Measurements from ENCODE around the gene PLEKHA1. TPM values are rescaled to one million over a fixed set of nuclear protein-coding genes. Genes with fewer than 3 reads are reported as not detected.

PLEKHA1 gene
- total RNA-seq, 1 donor from 2014 or later = 40.2 TPM

DNA sequence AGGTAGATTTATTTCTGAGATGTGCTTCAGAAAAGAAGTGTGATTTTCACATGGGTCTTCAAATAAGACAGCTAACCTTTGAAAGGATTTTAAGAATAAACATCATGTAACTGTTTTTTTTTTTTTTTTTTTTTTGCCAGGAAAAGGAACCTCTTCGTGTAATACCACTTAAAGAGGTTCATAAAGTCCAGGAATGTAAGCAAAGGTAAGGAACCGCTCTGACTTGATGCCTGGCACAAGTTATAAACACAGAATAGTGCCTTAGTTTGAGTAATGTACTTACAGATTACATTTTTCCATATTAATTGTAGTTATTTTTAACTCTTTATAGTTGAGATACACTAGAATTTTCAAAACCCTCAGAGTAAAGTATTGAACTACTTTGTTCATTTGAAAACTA is 49.6 kb downstream of the PLEKHA1 start:
- DNase-seq = no peak

DNA sequence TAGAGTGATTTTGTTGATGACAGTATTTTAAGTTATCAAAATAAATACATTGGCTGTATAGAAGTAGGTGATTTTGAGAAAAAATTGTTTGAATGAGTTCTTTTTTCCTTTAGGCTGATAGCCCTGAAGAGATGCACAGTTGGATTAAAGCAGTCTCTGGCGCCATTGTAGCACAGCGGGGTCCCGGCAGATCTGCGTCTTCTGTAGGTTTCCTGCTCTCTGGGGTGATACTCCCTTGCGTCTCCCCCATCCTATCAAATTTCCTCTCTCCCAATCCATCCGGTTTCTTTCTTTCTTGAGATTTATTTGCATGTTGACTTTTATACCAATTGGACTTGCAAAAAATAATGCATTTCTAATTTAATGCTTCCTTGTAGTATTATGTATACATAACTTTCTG is 52.3 kb downstream of the PLEKHA1 start:
- no peak for DNase-seq

DNA sequence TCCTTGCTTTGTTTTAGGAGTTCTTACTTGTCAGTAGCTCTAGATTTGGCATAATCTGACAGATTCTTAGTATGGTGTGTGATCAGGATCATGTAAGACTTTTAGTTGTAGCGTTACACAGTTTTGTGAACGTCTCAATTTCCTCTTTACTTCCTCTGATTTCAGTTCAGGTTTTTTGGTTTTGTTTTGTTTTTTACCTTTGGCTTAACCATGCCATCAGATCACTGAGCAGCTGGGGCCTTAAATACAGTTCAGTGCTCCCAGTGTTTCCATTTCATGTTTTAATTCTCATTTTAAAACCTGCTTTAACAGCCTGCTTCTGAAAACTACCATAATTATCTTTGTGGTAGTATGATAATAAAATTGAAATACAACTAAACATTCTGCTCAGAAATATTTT is 52.8 kb downstream of the PLEKHA1 start:
- no peak for DNase-seq

DNA sequence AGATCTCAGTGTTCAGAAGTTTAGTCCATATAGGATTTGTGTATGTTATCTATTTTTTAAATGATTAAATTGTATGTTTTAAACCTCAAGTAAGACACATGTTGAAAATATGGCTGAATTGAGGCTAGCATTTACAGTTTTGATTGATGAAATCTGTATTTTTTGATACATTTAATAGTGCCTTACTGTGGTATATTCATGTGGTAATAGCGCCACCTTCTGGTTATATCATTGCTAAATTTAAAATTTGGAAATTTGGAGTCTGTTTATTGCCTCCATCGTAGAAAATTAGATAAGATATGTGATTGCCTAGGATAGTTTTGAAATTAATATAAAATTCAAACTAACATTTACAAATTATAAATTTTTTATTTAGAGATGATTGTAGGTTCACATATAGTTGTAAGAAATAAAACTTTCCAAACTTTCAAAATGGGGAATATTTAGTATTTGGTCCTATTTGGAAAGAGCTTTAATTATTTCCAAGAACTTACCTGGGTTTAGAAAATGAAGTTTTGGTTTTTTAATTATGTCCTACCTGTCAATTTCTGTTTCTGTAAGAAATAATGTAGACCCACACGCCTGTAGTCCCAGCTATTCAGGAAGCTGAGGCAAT is 60.8 kb downstream of the PLEKHA1 start:
- DNase-seq = peak; percentile 37

DNA sequence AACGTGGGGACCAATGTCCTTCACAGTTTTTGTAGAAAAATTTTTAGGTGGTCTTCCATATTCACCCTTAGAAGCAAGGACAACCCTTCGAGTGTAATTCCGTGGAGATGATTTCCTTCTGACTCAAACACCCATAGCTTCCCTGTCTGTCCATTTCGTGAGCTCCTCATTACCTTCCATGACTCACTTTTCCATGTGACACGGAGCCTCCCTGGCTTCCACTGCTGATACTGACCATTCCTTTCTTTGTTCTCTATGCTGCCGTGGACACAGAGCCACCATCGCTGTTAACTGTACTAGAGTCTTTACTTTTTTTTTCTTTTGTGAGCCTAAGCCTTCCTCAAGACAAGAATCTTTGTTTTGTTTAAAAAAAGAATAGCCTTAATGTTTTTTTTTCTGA is 67.5 kb downstream of the PLEKHA1 start:
- DNase-seq = no peak

DNA sequence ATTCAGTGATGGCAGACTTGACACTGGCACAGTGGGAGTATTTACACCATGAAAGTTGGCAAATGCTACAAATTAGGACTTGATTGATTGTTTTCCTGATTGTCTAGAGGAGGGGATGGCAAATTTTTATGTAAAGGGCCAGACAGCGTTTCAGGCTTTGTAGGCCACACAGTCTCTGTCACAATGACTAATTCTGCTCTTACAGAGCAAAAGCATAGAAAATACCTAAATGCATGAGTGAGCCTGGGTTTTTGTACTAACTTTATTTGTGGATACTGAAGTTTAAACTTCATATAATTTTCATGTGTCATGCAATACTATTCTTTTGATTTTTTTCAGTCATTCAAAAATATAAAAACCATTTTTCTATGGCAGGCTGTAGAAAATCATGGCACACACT is 71.0 kb downstream of the PLEKHA1 start:
- DNase-seq = no peak

DNA sequence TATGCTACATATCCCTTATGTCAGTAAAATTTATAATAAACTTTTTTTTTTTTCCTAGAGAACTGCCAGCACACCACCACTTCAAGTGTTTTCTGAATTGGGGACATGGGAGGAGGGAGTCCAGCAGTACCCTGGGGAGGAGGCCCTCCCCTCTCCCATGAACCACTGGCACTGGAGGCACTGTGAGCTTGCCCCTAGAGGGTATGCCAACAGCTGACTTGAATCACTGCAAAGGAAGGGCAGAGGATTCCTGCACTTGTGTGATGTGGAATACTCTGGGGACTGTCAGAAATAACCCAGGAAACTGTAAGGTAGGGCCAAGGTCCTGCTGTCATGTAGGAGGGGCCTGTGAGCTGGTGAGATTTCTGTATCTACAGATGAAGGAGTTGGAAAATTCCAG is 71.4 kb downstream of the PLEKHA1 start:
- DNase-seq = no peak

DNA sequence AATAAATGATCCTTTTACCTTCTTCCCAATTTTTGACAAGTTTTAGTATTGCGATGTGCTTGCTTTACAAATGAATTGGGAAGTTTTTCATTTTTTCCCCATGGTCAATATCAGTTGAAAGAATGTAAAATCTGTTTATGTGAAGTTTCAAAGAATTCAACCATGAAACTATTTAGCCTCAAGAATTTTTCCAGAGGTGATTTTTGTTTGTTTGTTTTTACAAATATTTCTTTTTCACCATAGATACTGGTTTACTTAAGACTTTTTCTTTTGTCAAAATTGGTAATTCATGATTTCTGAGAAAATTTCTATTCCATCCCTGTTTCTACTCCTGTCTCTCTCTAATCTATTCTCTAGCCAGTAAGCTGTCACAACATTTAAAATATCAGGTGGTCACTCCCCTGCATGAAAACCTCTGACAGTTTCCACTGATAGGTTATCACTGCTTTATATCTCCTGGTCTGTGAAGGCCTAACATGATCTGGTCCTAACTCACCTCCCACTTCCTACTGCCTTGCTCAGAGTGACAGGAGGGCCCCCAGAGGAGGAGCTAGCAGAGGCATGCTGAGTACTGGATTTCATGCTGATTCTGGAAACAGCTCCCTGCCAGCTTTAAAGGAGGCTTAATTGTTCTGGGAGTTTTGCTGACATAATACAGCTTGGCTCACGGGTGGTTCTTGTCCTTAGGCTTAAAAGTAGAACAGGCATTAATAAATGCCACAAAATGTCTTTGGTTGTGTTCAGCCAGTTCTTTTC is 72.3 kb downstream of the PLEKHA1 start:
- no peak for DNase-seq

DNA sequence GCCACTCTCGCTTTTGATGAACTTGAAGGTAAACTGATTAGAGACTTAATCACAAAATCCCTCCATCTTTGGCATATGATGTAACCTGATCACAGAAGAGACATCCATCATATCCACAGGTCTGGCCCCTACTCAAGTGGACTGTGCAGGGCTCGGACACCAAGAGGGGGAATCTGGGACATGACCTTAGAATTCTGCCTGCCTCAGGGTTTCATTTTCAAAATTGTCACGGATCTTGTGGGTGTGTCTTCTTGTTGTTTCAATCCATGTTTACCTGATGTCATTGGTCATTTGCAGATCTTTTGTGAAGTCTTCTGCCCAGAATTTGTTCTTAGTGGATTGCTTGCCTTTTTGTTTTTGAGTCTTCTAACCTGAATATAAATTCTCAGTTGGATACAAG is 74.1 kb downstream of the PLEKHA1 start:
- no peak for DNase-seq

DNA sequence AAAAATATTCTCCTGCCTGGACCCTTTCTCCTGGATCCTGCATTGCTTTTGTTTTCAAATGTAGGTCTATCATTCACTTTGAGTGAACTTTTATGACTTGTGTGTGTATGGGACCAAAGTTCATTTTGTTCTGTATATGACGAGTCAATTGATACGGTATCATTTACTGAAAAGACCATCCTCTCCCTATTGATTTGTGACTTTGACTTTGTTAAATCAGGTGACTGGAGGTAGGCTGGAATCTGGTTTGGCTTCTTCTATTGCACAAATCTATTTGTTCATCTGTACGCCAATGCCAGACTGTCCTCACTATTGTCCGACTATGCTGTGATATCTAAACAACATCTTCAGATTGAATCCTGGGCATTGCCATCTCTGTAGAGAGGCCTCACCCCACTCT is 74.6 kb downstream of the PLEKHA1 start:
- DNase-seq = no peak

DNA sequence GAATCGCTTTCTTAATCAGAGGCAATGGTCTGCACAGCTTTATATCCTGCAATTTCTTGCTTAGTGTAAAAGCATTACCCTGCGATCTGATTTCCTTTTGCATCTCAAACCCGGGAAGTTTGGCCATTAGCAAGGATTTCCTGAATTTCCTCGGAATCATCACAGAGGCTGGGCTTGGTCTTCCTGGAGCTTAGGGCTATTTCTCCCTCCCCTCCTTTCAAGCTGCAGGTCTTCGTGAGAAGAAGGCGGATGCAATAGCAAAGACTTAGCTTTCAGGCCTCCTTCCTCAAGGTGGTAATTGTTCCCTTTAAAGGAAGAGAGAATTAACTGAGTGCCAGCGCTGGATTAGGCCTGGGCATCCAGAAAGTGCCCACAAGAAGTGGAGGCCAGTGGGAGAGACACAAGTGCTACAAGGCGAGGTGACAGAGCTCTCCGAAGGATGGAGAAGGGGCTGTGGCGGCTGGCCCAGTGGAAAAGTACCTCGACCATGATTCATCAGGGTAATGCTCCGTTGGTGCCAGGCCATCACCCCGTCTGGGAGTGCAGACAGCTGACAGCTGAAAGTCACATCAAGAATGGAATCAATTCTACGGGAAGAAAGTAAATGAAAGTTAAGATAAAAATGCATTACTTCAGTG is 76.0 kb downstream of the PLEKHA1 start:
- peak; percentile 23 for DNase-seq

DNA sequence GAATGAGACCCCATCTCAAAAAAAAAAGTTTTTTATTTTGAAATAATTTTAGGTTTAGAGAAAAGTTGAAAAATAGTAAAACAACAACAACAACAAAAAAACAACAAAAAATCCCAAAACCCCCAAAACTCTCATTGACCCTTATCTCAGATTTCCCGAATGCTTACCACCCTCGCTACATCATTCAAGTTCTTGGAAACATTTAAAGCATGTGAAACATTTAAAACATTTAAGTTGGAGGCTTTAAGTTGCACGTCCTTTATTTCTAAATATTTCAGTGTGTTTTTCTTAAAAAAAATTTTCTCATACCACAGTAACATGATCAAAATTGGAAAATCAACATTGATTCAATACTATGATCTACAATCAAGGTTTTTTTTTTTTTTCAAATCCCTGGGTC is 79.6 kb downstream of the PLEKHA1 start:
- no peak for DNase-seq

DNA sequence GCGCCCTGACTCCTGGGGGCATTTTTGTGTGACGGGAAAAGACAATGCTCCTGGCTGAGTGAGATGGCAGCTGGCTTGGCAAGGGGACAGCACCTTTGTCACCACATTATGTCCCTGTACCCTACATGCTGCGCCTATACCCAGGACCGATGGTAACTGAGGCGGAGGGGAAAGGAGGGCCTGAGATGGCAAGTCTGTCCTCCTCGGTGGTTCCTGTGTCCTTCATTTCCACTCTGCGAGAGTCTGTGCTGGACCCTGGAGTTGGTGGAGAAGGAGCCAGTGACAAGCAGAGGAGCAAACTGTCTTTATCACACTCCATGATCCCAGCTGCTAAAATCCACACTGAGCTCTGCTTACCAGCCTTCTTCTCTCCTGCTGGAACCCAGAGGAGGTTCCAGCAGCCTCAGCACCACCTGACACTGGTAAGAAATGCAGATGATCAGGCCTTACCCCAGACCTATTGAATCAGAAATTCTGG is 80.1 kb downstream of the PLEKHA1 start, which contains the start of gene ARMS2:
ARMS2 (plus strand) TSS at position 51 of the 478 bp plus-strand sequence; CDS start at position 126, 75 bp downstream.
- DNase-seq = no peak

DNA sequence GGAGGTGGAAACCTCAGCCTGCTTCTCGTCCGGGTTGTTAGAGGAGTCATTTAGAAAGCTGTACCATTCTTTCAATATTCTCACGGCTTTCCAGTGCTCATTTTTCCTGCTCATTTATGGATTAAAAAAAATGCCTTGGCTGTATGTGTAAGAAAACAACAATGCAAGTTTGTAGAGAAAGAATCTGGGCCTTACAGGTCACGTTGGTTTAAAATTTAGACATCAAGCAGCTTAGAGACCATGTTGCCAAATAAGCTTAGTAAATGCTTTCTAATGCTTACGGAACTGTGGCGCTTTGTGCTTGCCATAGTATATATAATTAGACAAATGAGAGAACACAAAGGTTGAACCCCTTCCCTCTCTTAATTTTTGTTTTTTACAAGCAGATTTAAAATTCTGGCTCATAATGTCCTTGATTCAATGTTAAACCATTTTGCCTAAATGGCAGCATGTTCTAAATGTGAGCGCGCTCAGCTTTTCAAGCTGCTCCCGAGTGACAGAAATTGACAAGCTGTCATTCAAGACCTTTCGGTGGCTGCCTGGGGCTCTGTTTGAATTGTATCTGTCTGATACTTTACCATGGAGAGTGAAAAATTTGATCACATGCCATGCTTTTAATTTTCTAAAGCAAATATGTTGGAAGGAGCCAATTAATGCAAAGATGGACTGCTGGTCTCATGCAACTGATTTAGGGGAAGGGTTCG is 81.0 kb downstream of the PLEKHA1 start:
- no peak for DNase-seq

DNA sequence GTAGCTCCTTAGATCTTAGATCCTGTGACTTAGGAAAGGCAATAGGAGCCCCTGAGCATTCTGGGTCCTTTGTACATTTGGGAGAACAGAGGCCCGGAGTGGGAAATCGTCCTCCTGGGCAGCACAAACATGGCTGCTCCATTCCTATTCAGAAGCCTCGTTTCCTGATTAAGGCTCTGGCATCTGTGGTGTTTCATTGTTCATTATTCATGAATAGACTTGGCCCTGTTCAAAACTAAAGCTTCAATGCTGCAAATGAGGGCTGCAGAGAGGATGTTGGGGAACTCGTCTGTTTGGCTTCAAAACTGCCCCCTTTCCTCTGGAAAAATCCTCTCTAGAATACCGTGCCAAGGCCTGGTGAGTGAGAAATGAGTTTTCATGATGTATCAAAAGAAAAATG is 83.4 kb downstream of the PLEKHA1 start:
- no peak for DNase-seq

DNA sequence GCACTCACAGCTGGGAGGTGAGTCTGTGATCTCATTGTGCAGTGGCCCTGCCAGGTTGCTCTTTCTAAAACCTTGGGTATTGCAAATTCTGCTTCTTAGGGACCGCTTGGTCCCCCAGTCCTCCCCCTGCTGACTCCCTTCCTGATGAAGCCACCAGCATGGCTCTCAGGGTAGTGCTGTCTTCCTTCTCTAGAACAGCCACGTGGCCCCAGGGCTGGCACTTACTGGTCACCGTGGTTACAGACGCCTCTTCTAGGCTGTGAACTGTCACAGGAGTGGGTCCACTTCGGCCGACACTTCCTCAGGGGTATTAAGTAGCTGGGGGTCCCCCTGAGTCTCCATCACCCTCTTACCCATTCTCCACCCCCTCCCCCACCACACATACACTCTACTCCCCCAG is 84.2 kb downstream of the PLEKHA1 start:
- DNase-seq = no peak

DNA sequence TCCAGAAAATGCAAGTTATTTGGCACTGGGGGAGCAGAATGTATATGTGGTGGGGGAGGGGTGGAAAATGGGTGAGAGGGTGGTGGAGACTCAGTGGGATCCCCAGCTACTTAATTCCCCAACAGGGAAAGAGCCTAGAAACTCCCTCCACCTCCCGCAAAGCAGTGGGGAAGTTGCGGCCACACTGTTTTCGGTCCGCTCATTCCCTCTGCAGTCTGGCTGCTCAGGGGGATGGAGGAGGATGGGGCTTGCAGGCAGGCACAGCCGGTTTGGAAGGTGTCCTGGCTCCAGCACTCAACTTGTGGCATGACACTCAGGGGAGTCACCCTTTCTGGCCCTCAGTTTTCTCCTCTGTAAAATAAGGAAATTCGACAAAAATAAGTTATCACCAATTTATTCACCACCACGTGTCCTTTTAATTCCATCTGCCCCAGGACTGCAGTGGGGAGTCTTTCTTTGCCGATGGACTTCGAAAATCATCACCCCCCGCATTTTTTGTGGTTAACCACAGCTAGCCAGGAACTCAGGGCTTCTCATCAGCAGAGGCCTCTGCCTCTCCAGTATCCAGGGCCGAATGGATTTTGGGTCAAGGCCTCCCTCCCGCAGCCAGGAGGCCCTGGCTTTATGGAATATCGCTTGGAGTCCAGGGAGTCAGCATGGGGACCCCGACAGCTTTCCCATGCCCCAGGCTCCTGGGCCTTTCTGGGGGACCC is 85.2 kb downstream of the PLEKHA1 start:
- DNase-seq = no peak

DNA sequence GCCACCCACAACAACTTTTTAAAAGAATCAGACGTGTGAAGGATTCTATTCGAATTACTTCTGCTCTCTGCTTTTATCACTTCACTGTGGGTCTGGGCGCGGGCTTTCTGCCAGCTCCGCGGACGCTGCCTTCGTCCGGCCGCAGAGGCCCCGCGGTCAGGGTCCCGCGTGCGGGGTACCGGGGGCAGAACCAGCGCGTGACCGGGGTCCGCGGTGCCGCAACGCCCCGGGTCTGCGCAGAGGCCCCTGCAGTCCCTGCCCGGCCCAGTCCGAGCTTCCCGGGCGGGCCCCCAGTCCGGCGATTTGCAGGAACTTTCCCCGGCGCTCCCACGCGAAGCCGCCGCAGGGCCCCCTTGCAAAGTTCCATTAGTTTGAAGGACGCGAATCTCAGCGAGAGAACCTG is 86.4 kb downstream of the PLEKHA1 start:
- DNase-seq = no peak

DNA sequence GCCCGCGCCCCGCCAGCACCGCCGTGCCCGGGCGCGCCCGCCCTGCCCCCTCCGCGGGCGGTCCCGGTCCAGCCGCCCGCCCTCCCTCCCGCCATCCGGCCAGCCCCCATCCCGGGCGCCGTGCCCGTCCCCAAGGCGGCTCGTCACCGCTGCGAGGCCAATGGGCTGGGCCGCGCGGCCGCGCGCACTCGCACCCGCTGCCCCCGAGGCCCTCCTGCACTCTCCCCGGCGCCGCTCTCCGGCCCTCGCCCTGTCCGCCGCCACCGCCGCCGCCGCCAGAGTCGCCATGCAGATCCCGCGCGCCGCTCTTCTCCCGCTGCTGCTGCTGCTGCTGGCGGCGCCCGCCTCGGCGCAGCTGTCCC is 86.8 kb downstream of the PLEKHA1 start, which contains the start of gene HTRA1:
HTRA1 (plus strand) TSS at position 187 of the 362 bp plus-strand sequence; CDS start at position 287, 100 bp downstream.
- peak; percentile 11 for DNase-seq

DNA sequence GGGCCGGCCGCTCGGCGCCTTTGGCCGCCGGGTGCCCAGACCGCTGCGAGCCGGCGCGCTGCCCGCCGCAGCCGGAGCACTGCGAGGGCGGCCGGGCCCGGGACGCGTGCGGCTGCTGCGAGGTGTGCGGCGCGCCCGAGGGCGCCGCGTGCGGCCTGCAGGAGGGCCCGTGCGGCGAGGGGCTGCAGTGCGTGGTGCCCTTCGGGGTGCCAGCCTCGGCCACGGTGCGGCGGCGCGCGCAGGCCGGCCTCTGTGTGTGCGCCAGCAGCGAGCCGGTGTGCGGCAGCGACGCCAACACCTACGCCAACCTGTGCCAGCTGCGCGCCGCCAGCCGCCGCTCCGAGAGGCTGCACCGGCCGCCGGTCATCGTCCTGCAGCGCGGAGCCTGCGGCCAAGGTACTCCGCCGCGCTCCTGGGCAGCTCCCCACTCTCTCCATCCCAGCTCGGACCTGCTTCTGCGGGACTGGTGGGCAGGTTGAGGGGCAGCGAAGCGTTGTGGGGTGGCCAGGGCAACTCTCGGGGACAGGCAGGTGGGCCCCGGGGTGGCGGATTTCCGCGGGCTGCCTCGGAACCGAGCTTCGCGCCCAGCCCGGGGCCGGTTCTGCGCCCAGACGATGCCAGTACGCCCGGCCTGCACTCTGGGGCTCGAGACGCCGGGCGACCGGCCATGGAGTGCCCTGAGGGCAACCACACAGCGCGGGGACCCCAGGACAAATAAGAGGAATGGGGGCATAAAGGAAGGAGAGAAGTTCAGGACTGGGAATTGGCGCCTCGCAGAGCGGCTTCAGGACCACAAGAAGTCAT is 87.4 kb downstream of the PLEKHA1 start:
- DNase-seq = no peak
